Liver (tissue), 9 donors: Measurements from ENCODE around the gene B4GALT6. TPM values are rescaled to one million over a fixed set of nuclear protein-coding genes. Genes with fewer than 3 reads are reported as not detected.

ENCODE experiments used
- DNase-seq: peaks from one replicate; pipeline ENCODE4 v3.0.0-alpha.2; 2017; ENCODE audit warnings: low spot score
- H3K27ac ChIP-seq, 2 donors: one replicate each; pipeline ENCODE4 v1.7.0; 2013; ENCODE audit warnings: inconsistent platforms in 2 of 2, low read length in 2 of 2, control low read depth in 1 of 2, low read depth in 1 of 2, mild to moderate bottlenecking in 1 of 2
- H3K27me3 ChIP-seq, 4 donors: one replicate each; pipeline versions ENCODE4 v1.6.1 to v1.7.0; 2013; ENCODE audit warnings: low read length in 3 of 4, inconsistent platforms in 1 of 4, mild to moderate bottlenecking in 1 of 4, moderate library complexity in 1 of 4; ENCODE audit not compliant: control insufficient read depth in 4 of 4, insufficient read depth in 4 of 4
- H3K36me3 ChIP-seq, 4 donors: one replicate each; pipeline versions ENCODE4 v1.6.1 to v1.7.0; 2013; ENCODE audit warnings: low read length in 3 of 4, mild to moderate bottlenecking in 3 of 4, low read depth in 1 of 4, moderate library complexity in 1 of 4; ENCODE audit not compliant: control insufficient read depth in 4 of 4, insufficient read depth in 3 of 4
- H3K4me1 ChIP-seq, 4 donors: one replicate each; pipeline versions ENCODE4 v1.6.1 to v1.7.0; 2013; ENCODE audit warnings: low read length in 3 of 4, mild to moderate bottlenecking in 3 of 4, moderate library complexity in 1 of 4; ENCODE audit not compliant: control insufficient read depth in 4 of 4, insufficient read depth in 4 of 4
- H3K4me3 ChIP-seq, 3 donors: one replicate each; pipeline versions ENCODE4 v1.6.1 to v1.7.0; 2013; ENCODE audit warnings: low read length in 3 of 3, control low read depth in 1 of 3, low read depth in 1 of 3, mild to moderate bottlenecking in 1 of 3
- H3K9ac ChIP-seq, 2 donors: one replicate each; pipeline ENCODE4 v1.7.0; 2013; ENCODE audit warnings: low read length in 2 of 2, mild to moderate bottlenecking in 2 of 2, moderate library complexity in 2 of 2, control low read depth in 1 of 2, low read depth in 1 of 2
- H3K9me3 ChIP-seq, 4 donors: one replicate each; pipeline versions ENCODE4 v1.6.1 to v1.7.0; 2013; ENCODE audit warnings: low read length in 3 of 4; ENCODE audit not compliant: control insufficient read depth in 4 of 4
- EGR1 ChIP-seq, 2 donors: IDR thresholded peaks; 2 replicates each; pipeline ENCODE4 v1.6.1; 2016 to 2018; ENCODE audit warnings: antibody characterized with exemption in 2 of 2, low read depth in 2 of 2
- FOXA1 ChIP-seq: IDR thresholded peaks from 2 replicates; pipeline ENCODE4 v1.6.1; 2016; ENCODE audit warnings: antibody characterized with exemption
- FOXA2 ChIP-seq: IDR thresholded peaks from 2 replicates; pipeline ENCODE4 v1.6.1; 2016; ENCODE audit warnings: antibody characterized with exemption
- GABPA ChIP-seq, 2 donors: IDR thresholded peaks in 1 of 2; conservative IDR thresholded peaks in 1 of 2; 2 replicates each; pipeline ENCODE4 v1.6.1; 2016; ENCODE audit warnings: antibody characterized with exemption in 2 of 2, mild to moderate bottlenecking in 1 of 2, moderate library complexity in 1 of 2
- HNF4A ChIP-seq, 2 donors: conservative IDR thresholded peaks; 2 replicates each; pipeline ENCODE4 v1.6.1; 2016; ENCODE audit warnings: antibody characterized with exemption in 2 of 2, mild to moderate bottlenecking in 2 of 2
- HNF4G ChIP-seq: IDR thresholded peaks from 2 replicates; pipeline ENCODE4 v1.6.1; 2016; ENCODE audit warnings: antibody characterized with exemption
- JUND ChIP-seq, 2 donors: IDR thresholded peaks; 2 replicates each; pipeline ENCODE4 v1.6.1; 2016; ENCODE audit warnings: antibody characterized with exemption in 2 of 2
- NR2F2 ChIP-seq: IDR thresholded peaks from 2 replicates; pipeline ENCODE4 v1.6.1; 2016; ENCODE audit warnings: antibody characterized with exemption
- RAD21 ChIP-seq, 2 donors: IDR thresholded peaks; 2 replicates each; pipeline ENCODE4 v1.6.1; 2016; ENCODE audit warnings: antibody characterized with exemption in 2 of 2, mild to moderate bottlenecking in 2 of 2
- RXRA ChIP-seq, 2 donors: IDR thresholded peaks; 2 replicates each; pipeline ENCODE4 v1.6.1; 2017 to 2018; ENCODE audit warnings: antibody characterized with exemption in 2 of 2, mild to moderate bottlenecking in 1 of 2
- TAF1 ChIP-seq: conservative IDR thresholded peaks from 2 replicates; pipeline ENCODE4 v1.6.1; 2016; ENCODE audit warnings: antibody characterized with exemption, mild to moderate bottlenecking
- YY1 ChIP-seq: IDR thresholded peaks from 2 replicates; pipeline ENCODE4 v1.6.1; 2016; ENCODE audit warnings: antibody characterized with exemption, mild to moderate bottlenecking
- WGBS: extraction: QIAGEN DNeasy Blood & Tissue Kit; methylation state at CpG from one replicate; pipeline ENCODE4 v1.1.7; 2013; 5-methylcytosine and 5-hydroxymethylcytosine counted together
- polyA plus RNA-seq, 2 donors: library from polyadenylated mRNA; stranded (reverse) in 1 of 2; unstranded in 1 of 2; fragments of 200-250 nt in 1 of 2; fragments of >200 nt in 1 of 2; fragmentation: Nextera tagmentation in 1 of 2; extraction: Ambion mirVana in 1 of 2; gene quantifications; one replicate each; pipeline versions ENCODE4 v1.2.1 to v1.2.3, GENCODE V29; 2013 to 2015
- total RNA-seq, 2 donors: library from RNA; depleted of rRNA; stranded (reverse); fragments of >200 nt; gene quantifications; one replicate each; pipeline ENCODE4 v1.2.3, GENCODE V29; 2014
- TF ChIP-seq, protein P1 (sequence below): fragments of 150-350 bp; IDR thresholded peaks from 2 replicates; pipeline ENCODE4 v1.5.1; 2017; ENCODE audit warnings: improper control_type of control experiment, low read depth, low read length; ENCODE audit not compliant: missing input control
- TF ChIP-seq, protein P2 (sequence below): IDR thresholded peaks from 2 replicates; pipeline ENCODE4 v1.6.1; 2016; ENCODE audit warnings: antibody characterized with exemption
- TF ChIP-seq, protein P3 (sequence below): IDR thresholded peaks from 2 replicates; pipeline ENCODE4 v1.6.1; 2016; ENCODE audit warnings: antibody characterized with exemption
- TF ChIP-seq, protein P4 (sequence below): IDR thresholded peaks from 2 replicates; pipeline ENCODE4 v1.6.1; 2016; ENCODE audit warnings: antibody characterized with exemption, mild to moderate bottlenecking
- TF ChIP-seq, protein P5 (sequence below): IDR thresholded peaks from 2 replicates; pipeline ENCODE4 v1.6.1; 2016; ENCODE audit warnings: antibody characterized with exemption
- donor health status: healthy.
- donor health status: healthy.
- donor health status: healthy.
- donor health status: healthy.
- donor health status: healthy.

Gene B4GALT6
- total and polyA plus RNA-seq, 4 donors, result 0.48 to 4.2 (median 0.61) TPM

DNA sequence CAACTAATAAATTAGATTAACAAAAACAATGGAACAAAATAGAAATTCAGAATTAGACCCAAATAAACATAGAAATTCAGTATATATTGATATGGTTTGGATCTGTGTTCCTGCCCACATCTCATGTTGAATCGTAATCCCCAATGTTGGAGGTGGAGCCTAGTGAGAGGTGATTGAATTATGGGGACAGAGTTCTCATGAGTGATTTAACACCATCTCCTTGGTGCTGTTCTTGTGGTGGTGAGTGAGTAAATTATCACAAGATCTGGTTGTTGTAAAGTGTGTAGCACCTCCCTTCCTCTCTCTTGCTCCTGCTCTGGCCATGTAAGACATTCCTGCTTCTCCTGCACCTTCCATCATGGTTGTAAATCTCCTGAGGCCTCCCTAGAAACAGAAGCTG lies 16.6 kb upstream of the B4GALT6 start:
- H3K36me3 ChIP-seq, result no peaks in the 10 kb centered on the region
- H3K9me3 ChIP-seq, result peaks cover 0 to 2% (median 0%) of the 10 kb centered on the region in 4 donors
- H3K27ac ChIP-seq, result no peak overlapping the region
- H3K27me3 ChIP-seq, result no peaks in the 10 kb centered on the region
- WGBS, result 93% methylated on average over 1 of the region's 1 CpG
- DNase-seq, result no peak
- no peak overlapping the region for H3K4me3 ChIP-seq
- no peaks in the 10 kb centered on the region for H3K4me1 ChIP-seq
- TF ChIP-seq FOXA2, result no peak
- H3K9ac ChIP-seq, result no peak overlapping the region

DNA sequence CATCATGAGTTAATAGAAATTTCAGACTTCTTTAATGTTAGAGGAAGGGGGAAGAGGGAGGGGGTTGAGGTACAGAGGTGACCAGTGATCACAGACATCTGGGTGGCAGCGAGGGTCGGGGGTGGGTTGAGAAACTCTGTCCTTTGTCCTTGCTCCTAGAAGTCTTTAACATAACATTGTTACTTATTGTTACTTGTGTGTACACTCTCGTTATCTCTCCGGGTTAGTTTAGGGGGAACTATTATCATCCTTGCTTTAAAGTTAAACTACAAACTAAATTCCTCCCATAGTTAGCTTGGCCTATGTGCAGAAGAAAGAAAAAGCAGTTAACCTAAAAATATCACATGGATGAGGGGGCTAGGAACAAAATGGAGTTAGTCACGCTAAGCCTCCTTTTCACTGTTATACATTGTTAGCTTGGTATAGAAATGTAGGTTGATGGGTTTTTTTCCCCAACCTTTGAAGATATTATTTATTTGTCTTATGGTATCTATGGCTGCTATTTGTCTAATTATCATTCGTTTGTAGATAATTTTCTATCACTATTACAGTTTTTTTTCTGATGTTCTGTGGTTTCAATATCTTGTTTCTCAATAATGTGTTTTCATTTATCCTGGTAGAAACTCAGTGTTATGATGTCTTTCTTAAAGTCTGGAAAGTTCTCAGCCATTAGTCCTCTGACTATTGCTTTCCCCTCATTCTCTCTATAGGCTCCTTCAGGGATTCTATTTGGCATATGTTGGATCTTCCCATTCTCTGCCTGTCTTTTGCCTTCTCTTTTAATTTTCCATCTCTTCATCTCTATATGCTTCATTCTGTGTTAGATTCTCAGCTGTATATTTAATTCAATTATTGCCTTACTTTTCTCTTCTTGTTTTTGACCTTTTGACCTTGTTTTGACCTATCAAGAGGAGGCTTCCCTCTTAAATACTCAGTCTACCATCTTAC lies 13.2 kb upstream of the B4GALT6 start:
- H3K4me1 ChIP-seq, result no peaks in the 10 kb centered on the region
- TF ChIP-seq, protein P1, sequence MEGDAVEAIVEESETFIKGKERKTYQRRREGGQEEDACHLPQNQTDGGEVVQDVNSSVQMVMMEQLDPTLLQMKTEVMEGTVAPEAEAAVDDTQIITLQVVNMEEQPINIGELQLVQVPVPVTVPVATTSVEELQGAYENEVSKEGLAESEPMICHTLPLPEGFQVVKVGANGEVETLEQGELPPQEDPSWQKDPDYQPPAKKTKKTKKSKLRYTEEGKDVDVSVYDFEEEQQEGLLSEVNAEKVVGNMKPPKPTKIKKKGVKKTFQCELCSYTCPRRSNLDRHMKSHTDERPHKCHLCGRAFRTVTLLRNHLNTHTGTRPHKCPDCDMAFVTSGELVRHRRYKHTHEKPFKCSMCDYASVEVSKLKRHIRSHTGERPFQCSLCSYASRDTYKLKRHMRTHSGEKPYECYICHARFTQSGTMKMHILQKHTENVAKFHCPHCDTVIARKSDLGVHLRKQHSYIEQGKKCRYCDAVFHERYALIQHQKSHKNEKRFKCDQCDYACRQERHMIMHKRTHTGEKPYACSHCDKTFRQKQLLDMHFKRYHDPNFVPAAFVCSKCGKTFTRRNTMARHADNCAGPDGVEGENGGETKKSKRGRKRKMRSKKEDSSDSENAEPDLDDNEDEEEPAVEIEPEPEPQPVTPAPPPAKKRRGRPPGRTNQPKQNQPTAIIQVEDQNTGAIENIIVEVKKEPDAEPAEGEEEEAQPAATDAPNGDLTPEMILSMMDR, result no peak
- TF ChIP-seq, protein P2, sequence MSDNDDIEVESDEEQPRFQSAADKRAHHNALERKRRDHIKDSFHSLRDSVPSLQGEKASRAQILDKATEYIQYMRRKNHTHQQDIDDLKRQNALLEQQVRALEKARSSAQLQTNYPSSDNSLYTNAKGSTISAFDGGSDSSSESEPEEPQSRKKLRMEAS, result no peak
- no peak for TF ChIP-seq HNF4G
- TF ChIP-seq YY1, result no peak
- TF ChIP-seq RAD21 (IDR thresholded peaks at IDR 0.05), result no peak
- no peak for TF ChIP-seq FOXA2
- TF ChIP-seq TAF1, result no peak
- TF ChIP-seq NR2F2, result no peak
- no peak for TF ChIP-seq EGR1 (IDR thresholded peaks at IDR 0.05; ENCODE audit: low read depth in 2 of 2)
- no peak for TF ChIP-seq JUND (IDR thresholded peaks at IDR 0.05)
- no peak for TF ChIP-seq FOXA1
- no peak for TF ChIP-seq HNF4A (conservative IDR thresholded peaks at IDR 0.05)
- TF ChIP-seq, protein P3, sequence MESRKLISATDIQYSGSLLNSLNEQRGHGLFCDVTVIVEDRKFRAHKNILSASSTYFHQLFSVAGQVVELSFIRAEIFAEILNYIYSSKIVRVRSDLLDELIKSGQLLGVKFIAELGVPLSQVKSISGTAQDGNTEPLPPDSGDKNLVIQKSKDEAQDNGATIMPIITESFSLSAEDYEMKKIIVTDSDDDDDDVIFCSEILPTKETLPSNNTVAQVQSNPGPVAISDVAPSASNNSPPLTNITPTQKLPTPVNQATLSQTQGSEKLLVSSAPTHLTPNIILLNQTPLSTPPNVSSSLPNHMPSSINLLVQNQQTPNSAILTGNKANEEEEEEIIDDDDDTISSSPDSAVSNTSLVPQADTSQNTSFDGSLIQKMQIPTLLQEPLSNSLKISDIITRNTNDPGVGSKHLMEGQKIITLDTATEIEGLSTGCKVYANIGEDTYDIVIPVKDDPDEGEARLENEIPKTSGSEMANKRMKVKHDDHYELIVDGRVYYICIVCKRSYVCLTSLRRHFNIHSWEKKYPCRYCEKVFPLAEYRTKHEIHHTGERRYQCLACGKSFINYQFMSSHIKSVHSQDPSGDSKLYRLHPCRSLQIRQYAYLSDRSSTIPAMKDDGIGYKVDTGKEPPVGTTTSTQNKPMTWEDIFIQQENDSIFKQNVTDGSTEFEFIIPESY, result no peak
- TF ChIP-seq GABPA (IDR thresholded peaks at IDR 0.05 in 1 of 2, conservative IDR thresholded peaks at IDR 0.05 in 1 of 2), result no peak
- TF ChIP-seq RXRA (IDR thresholded peaks at IDR 0.05), result no peak
- TF ChIP-seq, protein P4, sequence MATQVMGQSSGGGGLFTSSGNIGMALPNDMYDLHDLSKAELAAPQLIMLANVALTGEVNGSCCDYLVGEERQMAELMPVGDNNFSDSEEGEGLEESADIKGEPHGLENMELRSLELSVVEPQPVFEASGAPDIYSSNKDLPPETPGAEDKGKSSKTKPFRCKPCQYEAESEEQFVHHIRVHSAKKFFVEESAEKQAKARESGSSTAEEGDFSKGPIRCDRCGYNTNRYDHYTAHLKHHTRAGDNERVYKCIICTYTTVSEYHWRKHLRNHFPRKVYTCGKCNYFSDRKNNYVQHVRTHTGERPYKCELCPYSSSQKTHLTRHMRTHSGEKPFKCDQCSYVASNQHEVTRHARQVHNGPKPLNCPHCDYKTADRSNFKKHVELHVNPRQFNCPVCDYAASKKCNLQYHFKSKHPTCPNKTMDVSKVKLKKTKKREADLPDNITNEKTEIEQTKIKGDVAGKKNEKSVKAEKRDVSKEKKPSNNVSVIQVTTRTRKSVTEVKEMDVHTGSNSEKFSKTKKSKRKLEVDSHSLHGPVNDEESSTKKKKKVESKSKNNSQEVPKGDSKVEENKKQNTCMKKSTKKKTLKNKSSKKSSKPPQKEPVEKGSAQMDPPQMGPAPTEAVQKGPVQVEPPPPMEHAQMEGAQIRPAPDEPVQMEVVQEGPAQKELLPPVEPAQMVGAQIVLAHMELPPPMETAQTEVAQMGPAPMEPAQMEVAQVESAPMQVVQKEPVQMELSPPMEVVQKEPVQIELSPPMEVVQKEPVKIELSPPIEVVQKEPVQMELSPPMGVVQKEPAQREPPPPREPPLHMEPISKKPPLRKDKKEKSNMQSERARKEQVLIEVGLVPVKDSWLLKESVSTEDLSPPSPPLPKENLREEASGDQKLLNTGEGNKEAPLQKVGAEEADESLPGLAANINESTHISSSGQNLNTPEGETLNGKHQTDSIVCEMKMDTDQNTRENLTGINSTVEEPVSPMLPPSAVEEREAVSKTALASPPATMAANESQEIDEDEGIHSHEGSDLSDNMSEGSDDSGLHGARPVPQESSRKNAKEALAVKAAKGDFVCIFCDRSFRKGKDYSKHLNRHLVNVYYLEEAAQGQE, result no peak
- TF ChIP-seq, protein P5, sequence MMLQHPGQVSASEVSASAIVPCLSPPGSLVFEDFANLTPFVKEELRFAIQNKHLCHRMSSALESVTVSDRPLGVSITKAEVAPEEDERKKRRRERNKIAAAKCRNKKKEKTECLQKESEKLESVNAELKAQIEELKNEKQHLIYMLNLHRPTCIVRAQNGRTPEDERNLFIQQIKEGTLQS, result no peak
- no peaks in the 10 kb centered on the region for H3K36me3 ChIP-seq
- WGBS, result 67% methylated on average over 6 of the region's 6 CpGs
- H3K27me3 ChIP-seq, result no peaks in the 10 kb centered on the region
- H3K9ac ChIP-seq, result no peak overlapping the region
- no peak overlapping the region for H3K4me3 ChIP-seq
- peaks cover 0 to 2% (median 0%) of the 10 kb centered on the region in 4 donors for H3K9me3 ChIP-seq
- no peak for DNase-seq
- no peak overlapping the region for H3K27ac ChIP-seq
